Mammary epithelial cell (primary cell): ENCODE results near the gene PRLH.

Experiments
- CTCF ChIP-seq, 2 donors: IDR thresholded peaks in 1 of 2; conservative IDR thresholded peaks in 1 of 2; 2 replicates each; pipeline ENCODE4 v1.5.1; 2011 to 2012; ENCODE audit warnings: inconsistent platforms in 2 of 2, low read length in 2 of 2, mild to moderate bottlenecking in 2 of 2, control low read depth in 1 of 2, low read depth in 1 of 2; ENCODE audit not compliant: insufficient read depth in 1 of 2; ENCODE audit errors: extremely low read depth in 1 of 2
- EZH2 ChIP-seq: IDR thresholded peaks from 2 replicates; pipeline ENCODE4 v1.6.1; 2012; ENCODE audit warnings: low read length, inconsistent platforms, borderline replicate concordance

GRCh38 chr2:237581751-237582746 is 15.7 kb downstream of the PRLH start:
- TF ChIP-seq EZH2 (no peak), CTCF (conservative IDR thresholded peaks at IDR 0.05 in 1 of 2, IDR thresholded peaks at IDR 0.05 in 1 of 2; ENCODE audit: extremely low read depth in 1 of 2, insufficient read depth in 1 of 2, low read depth in 1 of 2, low read length in 2 of 2) (peak in 1 of 2 donors; percentile 44)
